Suprapubic skin (tissue), 4 donors: Measurements from ENCODE around the gene MAP3K1.

ENCODE experiments used
- CTCF ChIP-seq, 2 donors: fragments of 200-600 bp in 1 of 2; fragments of 450-650 bp in 1 of 2; sonication (generic) in 1 of 2; IDR thresholded peaks; one replicate each; pipeline ENCODE4 v1.5.1; 2016 to 2019; ENCODE audit warnings: antibody characterized with exemption in 2 of 2, mild to moderate bottlenecking in 1 of 2, moderate library complexity in 1 of 2
- EP300 ChIP-seq: sonication (generic); formaldehyde crosslinking; IDR thresholded peaks from one replicate; pipeline ENCODE4 v1.6.1; 2017; ENCODE audit warnings: antibody characterized with exemption
- POLR2A ChIP-seq, 2 donors: fragments of 450-650 bp; IDR thresholded peaks; one replicate each; pipeline ENCODE4 v1.6.1; 2017; ENCODE audit warnings: antibody characterized with exemption in 2 of 2, mild to moderate bottlenecking in 2 of 2, moderate library complexity in 2 of 2
- POLR2AphosphoS5 ChIP-seq, 3 donors: sonication (generic); formaldehyde crosslinking; IDR thresholded peaks; one replicate each; pipeline ENCODE4 v1.6.1; 2017; ENCODE audit warnings: antibody characterized with exemption in 3 of 3

DNA sequence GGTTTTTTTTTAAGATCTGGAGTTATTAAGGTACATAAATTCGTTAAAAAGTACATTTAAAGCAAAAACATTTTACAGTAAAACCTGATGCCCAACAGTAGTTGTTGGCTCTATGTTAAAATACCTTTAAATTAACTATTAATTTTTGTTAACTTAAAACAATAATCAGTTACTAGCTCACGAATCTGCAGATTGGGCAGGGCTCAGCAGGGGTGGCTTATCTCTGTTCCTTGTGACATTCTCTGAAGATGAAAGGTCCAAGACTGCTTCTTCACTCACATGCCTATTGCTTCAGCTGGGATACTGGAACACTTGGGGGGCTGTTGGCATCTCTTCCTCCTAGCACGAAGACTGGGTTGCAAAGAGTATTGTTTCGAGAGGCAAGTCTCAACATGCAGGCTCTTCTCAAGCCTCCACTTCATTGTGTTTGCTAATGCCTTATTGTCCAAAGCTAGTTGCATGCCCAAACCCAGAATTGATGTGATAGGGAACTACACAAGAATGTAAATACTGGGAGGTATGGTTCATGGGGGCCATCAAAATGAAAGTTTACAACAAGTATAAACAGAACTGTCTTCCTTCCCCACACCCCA lies 46.6 kb downstream of the MAP3K1 start:
- TF ChIP-seq POLR2AphosphoS5 (IDR thresholded peaks at IDR 0.05) (no peak), EP300 (no peak), CTCF (IDR thresholded peaks at IDR 0.05) (no peak), POLR2A (IDR thresholded peaks at IDR 0.05) (no peak)
